Measurements from ENCODE around the gene PLEK2.
A peak's percentile ranks its signal among the peaks of the same experiment; 100 is the strongest.
"Not testable (repeated sequence)": the region's sequence is repeated elsewhere in the genome, so short reads cannot be mapped to it uniquely, and the experiment has no call there.

The PLEK2 gene

GRCh38 chr14:67429510-67430205 is 17.7 kb upstream of the PLEK2 start:
- DNase-seq (ENCODE audit: low spot score) (no peak), FAIRE-seq (peak; percentile 27)

- DNase-seq (ENCODE audit: low spot score) (peak; percentile 88), FAIRE-seq (peak; percentile 95)
These were observed 16.6 kb upstream of the PLEK2 start for GRCh38 chr14:67428501-67429031.

GRCh38 chr14:67426983-67427606 is 15.1 kb upstream of the PLEK2 start:
- FAIRE-seq (peak; percentile 85), DNase-seq (ENCODE audit: low spot score) (peak; percentile 93)

- FAIRE-seq (peak; percentile 17), DNase-seq (ENCODE audit: low spot score) (no peak)
These were observed 14.2 kb upstream of the PLEK2 start for GRCh38 chr14:67426161-67426560.

- no peak for DNase-seq (ENCODE audit: low spot score)
These were observed 13.6 kb upstream of the PLEK2 start for GRCh38 chr14:67425608-67426007.

GRCh38 chr14:67424539-67424938 is 12.6 kb upstream of the PLEK2 start:
- no peak for DNase-seq (ENCODE audit: low spot score)
- peak; percentile 73 for FAIRE-seq

More at GRCh38 chr14:67425608-67426007, 13.6 kb upstream of the PLEK2 start:
- no peak for FAIRE-seq

- FAIRE-seq (no peak), DNase-seq (ENCODE audit: low spot score) (no peak)
These were observed 11.5 kb upstream of the PLEK2 start for GRCh38 chr14:67423424-67423823.

GRCh38 chr14:67421356-67422224 is 9.6 kb upstream of the PLEK2 start:
- peak; percentile 72 for FAIRE-seq
- DNase-seq (ENCODE audit: low spot score): no peak

GRCh38 chr14:67420102-67420739 is 8.3 kb upstream of the PLEK2 start:
- FAIRE-seq (no peak), DNase-seq (ENCODE audit: low spot score) (peak; percentile 49)

GRCh38 chr14:67418401-67419191 is 6.6 kb upstream of the PLEK2 start:
- FAIRE-seq (peak; percentile 65), DNase-seq (ENCODE audit: low spot score) (peak; percentile 71)

GRCh38 chr14:67417633-67418032 is 5.7 kb upstream of the PLEK2 start:
- no peak for FAIRE-seq

GRCh38 chr14:67416810-67417209 is 4.8 kb upstream of the PLEK2 start:
- FAIRE-seq (no peak), DNase-seq (ENCODE audit: low spot score) (no peak)

More at GRCh38 chr14:67417633-67418032, 5.7 kb upstream of the PLEK2 start:
- no peak for DNase-seq (ENCODE audit: low spot score)

GRCh38 chr14:67416085-67416484 is 4.1 kb upstream of the PLEK2 start:
- DNase-seq (ENCODE audit: low spot score): no peak
- no peak for FAIRE-seq

- not testable (repeated sequence) for FAIRE-seq; DNase-seq (ENCODE audit: low spot score)
These were observed 3.6 kb upstream of the PLEK2 start for GRCh38 chr14:67415610-67416009.

- FAIRE-seq: peak; percentile 98
These were observed 2.1 kb upstream of the PLEK2 start for GRCh38 chr14:67413806-67414769.

GRCh38 chr14:67411370-67411769 is 595 bp downstream of the PLEK2 start:
- DNase-seq (ENCODE audit: low spot score): no peak

More at GRCh38 chr14:67413806-67414769, 2.1 kb upstream of the PLEK2 start:
- peak; percentile 97 for DNase-seq (ENCODE audit: low spot score)

GRCh38 chr14:67410313-67410712 is 1.7 kb downstream of the PLEK2 start:
- DNase-seq (ENCODE audit: low spot score) (no peak), FAIRE-seq (peak; percentile 82)

More at GRCh38 chr14:67411370-67411769, 595 bp downstream of the PLEK2 start:
- peak; percentile 65 for FAIRE-seq

- FAIRE-seq (peak; percentile 74), DNase-seq (ENCODE audit: low spot score) (no peak)
These were observed 2.5 kb downstream of the PLEK2 start for GRCh38 chr14:67409461-67409860.
